SK-N-SH (cell line): ENCODE results near the gene PGF. TPM values are rescaled to one million over a fixed set of nuclear protein-coding genes. Genes with fewer than 3 reads are reported as not detected.

Experiments
- CTCF ChIA-PET: fragments of 300-600, 350-600 bp; formaldehyde crosslinking; extraction: SDS; loops from one replicate; lab custom pipeline; 2021; lab: Yijun Ruan, JAX
- POLR2A ChIA-PET: fragments of 350-600 bp; sonication (Branson Sonifier 250); formaldehyde crosslinking; extraction: SDS; loops from one replicate; lab custom pipeline; 2020; ENCODE audit warnings: antibody characterized with exemption, inconsistent platforms; lab: Yijun Ruan, JAX
- DNase-seq: peaks from one replicate; pipeline ENCODE4 v3.0.0; 2012
- H2AFZ ChIP-seq: fragments of 200-600 bp; sonication (generic); 2 replicates; pipeline ENCODE4 v1.8.1; 2016; ENCODE audit warnings: antibody characterized with exemption, mild to moderate bottlenecking, low read depth
- H3F3A ChIP-seq: fragments of 200-600 bp; sonication (generic); replicated peaks from 2 replicates; pipeline ENCODE3; 2016; ENCODE audit warnings: antibody characterized with exemption, mild to moderate bottlenecking; ENCODE audit not compliant: insufficient read depth
- H3K27ac ChIP-seq, 2 experiments: fragments of 200-500 bp in 1 of 2; fragments of 200-600 bp in 1 of 2; sonication (Bioruptor generic) in 1 of 2; sonication (generic), shearing (Covaris generic) in 1 of 2; 2 replicates each; pipeline versions ENCODE4 v1.5.1 to v1.6.1; 2014 to 2016; ENCODE audit warnings: low read depth in 2 of 2, inconsistent platforms in 1 of 2, low read length in 1 of 2, mild to moderate bottlenecking in 1 of 2, mixed read lengths in 1 of 2
- H3K27me3 ChIP-seq: fragments of 200-600 bp; sonication (generic), shearing (Covaris generic); 2 replicates; pipeline ENCODE4 v1.6.1; 2016; ENCODE audit warnings: mixed run types; ENCODE audit not compliant: insufficient read depth
- H3K36me3 ChIP-seq, 2 experiments: fragments of 200-500 bp in 1 of 2; fragments of 200-600 bp in 1 of 2; sonication (Bioruptor generic) in 1 of 2; sonication (generic) in 1 of 2; replicated peaks in 1 of 2; 2 replicates each; pipeline versions ENCODE3 to v1.5.1; 2014 to 2016; ENCODE audit warnings: low read length in 1 of 2, mild to moderate bottlenecking in 1 of 2; ENCODE audit not compliant: insufficient read depth in 2 of 2, control insufficient read depth in 1 of 2
- H3K4me1 ChIP-seq, 2 experiments: fragments of 200-500 bp in 1 of 2; fragments of 200-600 bp in 1 of 2; sonication (Bioruptor generic) in 1 of 2; sonication (generic), shearing (Covaris generic) in 1 of 2; 2 replicates each; pipeline versions ENCODE4 v1.5.1 to v1.6.1; 2014 to 2016; ENCODE audit warnings: low read depth in 1 of 2, low read length in 1 of 2, mixed run types in 1 of 2; ENCODE audit not compliant: insufficient read depth in 2 of 2, control insufficient read depth in 1 of 2
- H3K4me2 ChIP-seq: fragments of 200-600 bp; sonication (generic), shearing (Covaris generic); 2 replicates; pipeline ENCODE4 v1.6.1; 2017; ENCODE audit warnings: mixed run types
- H3K4me3 ChIP-seq, 2 experiments: fragments of 200-500 bp in 1 of 2; fragments of 200-600 bp in 1 of 2; sonication (Bioruptor generic) in 1 of 2; sonication (generic), shearing (Covaris generic) in 1 of 2; 2 replicates each; pipeline versions ENCODE4 v1.5.1 to v1.8.1; 2014 to 2016; ENCODE audit warnings: low read depth in 2 of 2, inconsistent platforms in 1 of 2, low read length in 1 of 2, mild to moderate bottlenecking in 1 of 2, mixed read lengths in 1 of 2, moderate library complexity in 1 of 2
- H3K79me2 ChIP-seq: fragments of 200-600 bp; sonication (generic); 2 replicates; pipeline ENCODE4 v1.8.1; 2017; ENCODE audit warnings: mild to moderate bottlenecking; ENCODE audit not compliant: insufficient read depth
- H3K9ac ChIP-seq: fragments of 200-600 bp; sonication (generic); 2 replicates; pipeline ENCODE4 v1.6.1; 2017; ENCODE audit warnings: mixed run types
- H3K9me2 ChIP-seq: fragments of 200-600 bp; sonication (generic); 2 replicates; pipeline ENCODE4 v1.6.1; 2017; ENCODE audit warnings: mixed run types
- H3K9me3 ChIP-seq: fragments of 200-600 bp; sonication (generic); 2 replicates; pipeline ENCODE4 v1.6.1; 2017; ENCODE audit warnings: mixed run types, mild to moderate bottlenecking, moderate library complexity
- H4K20me1 ChIP-seq: fragments of 200-600 bp; sonication (generic); 2 replicates; pipeline ENCODE4 v1.6.1; 2017; ENCODE audit warnings: mild to moderate bottlenecking, mixed run types; ENCODE audit not compliant: insufficient read depth
- ELF1 ChIP-seq: IDR thresholded peaks from 2 replicates; pipeline ENCODE4 v1.4.0; 2012
- FOXM1 ChIP-seq: IDR thresholded peaks from 2 replicates; pipeline ENCODE4 v1.4.0; 2012; ENCODE audit warnings: low read depth, mild to moderate bottlenecking
- GABPA ChIP-seq: IDR thresholded peaks from 2 replicates; pipeline ENCODE4 v1.4.0; 2012; ENCODE audit warnings: low read depth, mild to moderate bottlenecking
- NFIC ChIP-seq: IDR thresholded peaks from 2 replicates; pipeline ENCODE4 v1.4.0; 2012; ENCODE audit warnings: borderline replicate concordance
- POLR2AphosphoS5 ChIP-seq: IDR thresholded peaks from 2 replicates; pipeline ENCODE4 v1.6.1; 2012; ENCODE audit warnings: low read depth, low read length
- RXRA ChIP-seq: IDR thresholded peaks from 2 replicates; pipeline ENCODE4 v1.4.0; 2012; ENCODE audit warnings: low read depth, mild to moderate bottlenecking, borderline replicate concordance
- SIN3A ChIP-seq: IDR thresholded peaks from 2 replicates; pipeline ENCODE4 v1.6.1; 2012; ENCODE audit warnings: low read depth, mild to moderate bottlenecking, low read length, moderate library complexity, borderline replicate concordance
- SMC3 ChIP-seq: IDR thresholded peaks from 2 replicates; pipeline ENCODE4 v1.6.1; 2012; ENCODE audit warnings: low read depth, low read length, improper control_type of control experiment
- TAF1 ChIP-seq: IDR thresholded peaks from 2 replicates; pipeline ENCODE4 v1.6.1; 2012; ENCODE audit warnings: low read depth, mild to moderate bottlenecking, low read length, moderate library complexity, borderline replicate concordance
- TEAD4 ChIP-seq: IDR thresholded peaks from 2 replicates; pipeline ENCODE4 v1.4.0; 2012; ENCODE audit warnings: mild to moderate bottlenecking, borderline replicate concordance; ENCODE audit not compliant: insufficient read depth
- YY1 ChIP-seq: IDR thresholded peaks from 2 replicates; pipeline ENCODE4 v1.4.0; 2012; ENCODE audit warnings: low read depth, mild to moderate bottlenecking
- WGBS: methylation state at CpG from one replicate; pipeline ENCODE4 v1.1.6; 2017; ENCODE audit warnings: low lambda C conversion rate; 5-methylcytosine and 5-hydroxymethylcytosine counted together
- polyA plus RNA-seq, 3 experiments: library from polyadenylated mRNA; depleted of rRNA; stranded (reverse); fragments of >200 nt; gene quantifications; 2 replicates each; pipeline ENCODE4 v1.2.3, GENCODE V29; 2012
- TF ChIP-seq, protein P1 (sequence below): IDR thresholded peaks from 2 replicates; pipeline ENCODE4 v1.4.0; 2012; ENCODE audit warnings: low read depth, borderline replicate concordance
- TF ChIP-seq, protein P2 (sequence below): IDR thresholded peaks from 2 replicates; pipeline ENCODE4 v1.6.1; 2012; ENCODE audit warnings: mild to moderate bottlenecking, low read depth, low read length, moderate library complexity
- TF ChIP-seq, protein P3 (sequence below): fragments of 150-350 bp; IDR thresholded peaks from 2 replicates; pipeline ENCODE4 v1.6.1; 2017; ENCODE audit warnings: antibody characterized with exemption, low read length, low read depth, borderline replicate concordance
- TF ChIP-seq, protein P4 (sequence below): IDR thresholded peaks from 2 replicates; pipeline ENCODE4; 2012

The PGF gene
- polyA plus RNA-seq, 1 of the 3 experiments (the other 2 are of a cell fraction): 4.4 TPM

DNA sequence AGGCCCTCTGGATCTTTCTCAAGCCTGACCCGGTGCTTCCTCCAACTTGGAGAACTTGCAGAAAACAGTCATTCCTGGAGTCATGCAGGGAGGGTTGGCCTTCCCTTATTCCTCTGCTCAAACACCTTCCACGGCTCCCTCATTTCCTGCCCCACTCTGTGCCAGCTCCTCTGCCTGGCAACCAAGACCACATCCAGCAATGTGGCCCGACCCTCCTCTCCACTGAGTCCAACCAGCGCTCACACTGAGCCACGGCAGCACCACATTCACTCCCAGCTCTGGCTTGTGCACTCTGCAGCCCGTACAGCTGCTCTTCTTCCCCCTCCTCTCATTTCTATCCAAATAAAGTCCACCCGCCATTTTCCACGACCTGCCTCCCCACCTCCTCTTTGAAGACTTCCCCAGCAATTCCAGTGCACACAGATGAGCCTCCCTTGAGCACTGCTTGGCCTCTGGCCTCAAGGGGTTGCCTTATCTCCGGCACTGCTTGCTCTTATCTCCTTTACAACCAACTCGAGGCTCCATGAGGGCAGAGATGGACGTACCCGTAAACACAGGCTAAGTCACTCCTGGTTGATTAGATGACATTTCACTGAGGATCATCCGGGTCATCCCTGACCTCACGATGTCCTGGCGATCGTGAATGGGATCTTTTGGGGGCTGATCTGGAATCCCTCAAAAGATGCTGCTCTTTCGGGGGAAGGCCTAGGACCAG is 5.4 kb downstream of the PGF start:
- Histone ChIP-seq H3K79me2 (no peaks in the 10 kb centered on the region), H3K36me3 (no peaks in the 10 kb centered on the region), H4K20me1 (no peaks in the 10 kb centered on the region), H3K4me1 (peaks cover 0 to 35% of the 10 kb centered on the region in 2 experiments; a peak in 2 of 4 replicates), H3K27ac (no peak overlapping the region), H3F3A (peaks cover 8% of the 10 kb centered on the region), H3K4me3 (no peak overlapping the region), H3K9me2 (no peaks in the 10 kb centered on the region), H3K27me3 (no peaks in the 10 kb centered on the region), H3K9me3 (no peaks in the 10 kb centered on the region), H3K4me2 (no peak overlapping the region), H3K9ac (no peak overlapping the region), H2AFZ (no peak overlapping the region)
- DNase-seq: no peak
- TF ChIP-seq NFIC: no peak
- no peak for TF ChIP-seq POLR2AphosphoS5
- no peak for TF ChIP-seq GABPA
- no peak for TF ChIP-seq ELF1
- no peak for TF ChIP-seq FOXM1
- TF ChIP-seq, protein P1, sequence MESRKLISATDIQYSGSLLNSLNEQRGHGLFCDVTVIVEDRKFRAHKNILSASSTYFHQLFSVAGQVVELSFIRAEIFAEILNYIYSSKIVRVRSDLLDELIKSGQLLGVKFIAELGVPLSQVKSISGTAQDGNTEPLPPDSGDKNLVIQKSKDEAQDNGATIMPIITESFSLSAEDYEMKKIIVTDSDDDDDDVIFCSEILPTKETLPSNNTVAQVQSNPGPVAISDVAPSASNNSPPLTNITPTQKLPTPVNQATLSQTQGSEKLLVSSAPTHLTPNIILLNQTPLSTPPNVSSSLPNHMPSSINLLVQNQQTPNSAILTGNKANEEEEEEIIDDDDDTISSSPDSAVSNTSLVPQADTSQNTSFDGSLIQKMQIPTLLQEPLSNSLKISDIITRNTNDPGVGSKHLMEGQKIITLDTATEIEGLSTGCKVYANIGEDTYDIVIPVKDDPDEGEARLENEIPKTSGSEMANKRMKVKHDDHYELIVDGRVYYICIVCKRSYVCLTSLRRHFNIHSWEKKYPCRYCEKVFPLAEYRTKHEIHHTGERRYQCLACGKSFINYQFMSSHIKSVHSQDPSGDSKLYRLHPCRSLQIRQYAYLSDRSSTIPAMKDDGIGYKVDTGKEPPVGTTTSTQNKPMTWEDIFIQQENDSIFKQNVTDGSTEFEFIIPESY: no peak
- TF ChIP-seq, protein P2, sequence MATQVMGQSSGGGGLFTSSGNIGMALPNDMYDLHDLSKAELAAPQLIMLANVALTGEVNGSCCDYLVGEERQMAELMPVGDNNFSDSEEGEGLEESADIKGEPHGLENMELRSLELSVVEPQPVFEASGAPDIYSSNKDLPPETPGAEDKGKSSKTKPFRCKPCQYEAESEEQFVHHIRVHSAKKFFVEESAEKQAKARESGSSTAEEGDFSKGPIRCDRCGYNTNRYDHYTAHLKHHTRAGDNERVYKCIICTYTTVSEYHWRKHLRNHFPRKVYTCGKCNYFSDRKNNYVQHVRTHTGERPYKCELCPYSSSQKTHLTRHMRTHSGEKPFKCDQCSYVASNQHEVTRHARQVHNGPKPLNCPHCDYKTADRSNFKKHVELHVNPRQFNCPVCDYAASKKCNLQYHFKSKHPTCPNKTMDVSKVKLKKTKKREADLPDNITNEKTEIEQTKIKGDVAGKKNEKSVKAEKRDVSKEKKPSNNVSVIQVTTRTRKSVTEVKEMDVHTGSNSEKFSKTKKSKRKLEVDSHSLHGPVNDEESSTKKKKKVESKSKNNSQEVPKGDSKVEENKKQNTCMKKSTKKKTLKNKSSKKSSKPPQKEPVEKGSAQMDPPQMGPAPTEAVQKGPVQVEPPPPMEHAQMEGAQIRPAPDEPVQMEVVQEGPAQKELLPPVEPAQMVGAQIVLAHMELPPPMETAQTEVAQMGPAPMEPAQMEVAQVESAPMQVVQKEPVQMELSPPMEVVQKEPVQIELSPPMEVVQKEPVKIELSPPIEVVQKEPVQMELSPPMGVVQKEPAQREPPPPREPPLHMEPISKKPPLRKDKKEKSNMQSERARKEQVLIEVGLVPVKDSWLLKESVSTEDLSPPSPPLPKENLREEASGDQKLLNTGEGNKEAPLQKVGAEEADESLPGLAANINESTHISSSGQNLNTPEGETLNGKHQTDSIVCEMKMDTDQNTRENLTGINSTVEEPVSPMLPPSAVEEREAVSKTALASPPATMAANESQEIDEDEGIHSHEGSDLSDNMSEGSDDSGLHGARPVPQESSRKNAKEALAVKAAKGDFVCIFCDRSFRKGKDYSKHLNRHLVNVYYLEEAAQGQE: no peak
- POLR2A ChIA-PET: no interaction called here
- WGBS: 93% methylated on average over 17 of the region's 17 CpGs
- CTCF ChIA-PET: interaction anchor here (0.9 to 18.5 kb wide), 2 partner anchors 24 to 138 kb away, joined by 3 to 290 read pairs; no protein-coding TSS in a partner anchor

DNA sequence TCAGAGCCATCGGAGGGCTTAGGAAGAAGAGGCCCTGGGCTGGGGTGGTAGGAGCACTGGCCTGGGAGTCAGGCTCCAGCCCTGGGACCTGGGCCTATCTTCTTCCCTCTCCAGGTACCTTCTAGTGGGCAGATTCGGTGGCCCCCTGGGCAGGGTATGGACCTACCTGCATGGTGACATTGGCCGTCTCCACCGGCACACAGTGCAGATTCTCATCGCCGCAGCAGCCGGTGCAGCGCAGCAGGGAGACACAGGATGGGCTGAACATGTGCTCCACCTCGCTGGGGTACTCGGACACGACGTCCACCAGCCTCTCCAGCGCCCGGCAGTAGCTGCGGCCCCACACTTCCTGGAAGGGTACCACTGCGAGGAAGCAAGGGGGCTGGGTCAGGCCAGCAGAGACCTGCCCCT is 6.2 kb downstream of the PGF start:
- Histone ChIP-seq H3K4me3 (no peak overlapping the region), H3K4me2 (no peak overlapping the region), H3K27me3 (no peaks in the 10 kb centered on the region), H3F3A (peaks cover 8% of the 10 kb centered on the region), H3K9me3 (no peaks in the 10 kb centered on the region), H4K20me1 (no peaks in the 10 kb centered on the region), H3K9ac (no peak overlapping the region), H3K4me1 (peaks cover 0 to 27% of the 10 kb centered on the region in 2 experiments; a peak in 1 of 4 replicates), H2AFZ (no peak overlapping the region), H3K27ac (no peak overlapping the region), H3K9me2 (no peaks in the 10 kb centered on the region), H3K36me3 (no peaks in the 10 kb centered on the region), H3K79me2 (no peaks in the 10 kb centered on the region)
- ChIA-PET CTCF (interaction anchor here (0.9 to 18.5 kb wide), 2 partner anchors 25 to 139 kb away, joined by 3 to 290 read pairs; no protein-coding TSS in a partner anchor), POLR2A (no interaction called here)
- DNase-seq: no peak
- WGBS: 100% methylated on average over 2 of the region's 16 CpGs
- TF ChIP-seq, protein P3, sequence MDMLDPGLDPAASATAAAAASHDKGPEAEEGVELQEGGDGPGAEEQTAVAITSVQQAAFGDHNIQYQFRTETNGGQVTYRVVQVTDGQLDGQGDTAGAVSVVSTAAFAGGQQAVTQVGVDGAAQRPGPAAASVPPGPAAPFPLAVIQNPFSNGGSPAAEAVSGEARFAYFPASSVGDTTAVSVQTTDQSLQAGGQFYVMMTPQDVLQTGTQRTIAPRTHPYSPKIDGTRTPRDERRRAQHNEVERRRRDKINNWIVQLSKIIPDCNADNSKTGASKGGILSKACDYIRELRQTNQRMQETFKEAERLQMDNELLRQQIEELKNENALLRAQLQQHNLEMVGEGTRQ: no peak
- TF ChIP-seq GABPA (no peak), RXRA (no peak), SMC3 (no peak), YY1 (no peak), ELF1 (no peak), FOXM1 (no peak), NFIC (no peak), TEAD4 (no peak), TAF1 (no peak), SIN3A (no peak)
- TF ChIP-seq, protein P4, sequence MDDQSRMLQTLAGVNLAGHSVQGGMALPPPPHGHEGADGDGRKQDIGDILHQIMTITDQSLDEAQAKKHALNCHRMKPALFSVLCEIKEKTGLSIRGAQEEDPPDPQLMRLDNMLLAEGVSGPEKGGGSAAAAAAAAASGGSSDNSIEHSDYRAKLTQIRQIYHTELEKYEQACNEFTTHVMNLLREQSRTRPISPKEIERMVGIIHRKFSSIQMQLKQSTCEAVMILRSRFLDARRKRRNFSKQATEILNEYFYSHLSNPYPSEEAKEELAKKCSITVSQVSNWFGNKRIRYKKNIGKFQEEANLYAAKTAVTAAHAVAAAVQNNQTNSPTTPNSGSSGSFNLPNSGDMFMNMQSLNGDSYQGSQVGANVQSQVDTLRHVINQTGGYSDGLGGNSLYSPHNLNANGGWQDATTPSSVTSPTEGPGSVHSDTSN: no peak
- TF ChIP-seq, protein P1: no peak
